Adrenal gland (tissue), 5 donors: ENCODE results near the gene FURIN.

Experiments
- POLR2A ChIP-seq, 2 donors: fragments of 450-650 bp; IDR thresholded peaks; one replicate each; pipeline ENCODE4 v1.6.1; 2017; ENCODE audit warnings: antibody characterized with exemption in 2 of 2, mild to moderate bottlenecking in 2 of 2, moderate library complexity in 1 of 2
- TF ChIP-seq, protein P1 (sequence below), 6 experiments: fragments of 450-650 bp in 4 of 6; fragments of 200-600 bp in 2 of 6; sonication (generic) in 1 of 6; IDR thresholded peaks; 1 replicate in 5 of 6; 2 replicates in 1 of 6; pipeline versions ENCODE4 v1.5.1 to v1.8.0; 2016 to 2021; ENCODE audit warnings: antibody characterized with exemption in 6 of 6, mild to moderate bottlenecking in 2 of 6, moderate library complexity in 1 of 6
- donor health status: DM: no; HTN: no; CAD: no.

DNA sequence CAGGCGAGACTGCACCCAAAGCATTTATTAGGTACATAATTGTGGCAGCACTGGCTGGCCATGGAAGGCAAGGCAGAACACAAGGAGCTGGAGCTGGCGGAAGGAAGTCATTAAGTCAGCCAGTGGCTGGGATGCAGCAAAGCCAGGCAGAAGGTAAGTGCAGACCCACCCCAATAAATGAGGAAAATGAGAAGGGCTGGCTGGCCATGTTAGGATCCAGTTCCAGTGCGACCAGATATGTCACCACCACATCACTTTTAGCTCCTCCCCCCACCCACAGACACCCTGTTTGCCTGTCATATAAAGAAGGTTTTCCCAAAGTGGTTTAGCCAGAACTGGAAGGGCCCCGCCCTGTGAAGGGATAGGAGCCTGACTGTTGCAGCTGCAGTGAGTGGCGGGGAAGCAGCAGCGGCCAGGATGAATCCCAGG lies at the start of gene FURIN:
- TF ChIP-seq, protein P1, sequence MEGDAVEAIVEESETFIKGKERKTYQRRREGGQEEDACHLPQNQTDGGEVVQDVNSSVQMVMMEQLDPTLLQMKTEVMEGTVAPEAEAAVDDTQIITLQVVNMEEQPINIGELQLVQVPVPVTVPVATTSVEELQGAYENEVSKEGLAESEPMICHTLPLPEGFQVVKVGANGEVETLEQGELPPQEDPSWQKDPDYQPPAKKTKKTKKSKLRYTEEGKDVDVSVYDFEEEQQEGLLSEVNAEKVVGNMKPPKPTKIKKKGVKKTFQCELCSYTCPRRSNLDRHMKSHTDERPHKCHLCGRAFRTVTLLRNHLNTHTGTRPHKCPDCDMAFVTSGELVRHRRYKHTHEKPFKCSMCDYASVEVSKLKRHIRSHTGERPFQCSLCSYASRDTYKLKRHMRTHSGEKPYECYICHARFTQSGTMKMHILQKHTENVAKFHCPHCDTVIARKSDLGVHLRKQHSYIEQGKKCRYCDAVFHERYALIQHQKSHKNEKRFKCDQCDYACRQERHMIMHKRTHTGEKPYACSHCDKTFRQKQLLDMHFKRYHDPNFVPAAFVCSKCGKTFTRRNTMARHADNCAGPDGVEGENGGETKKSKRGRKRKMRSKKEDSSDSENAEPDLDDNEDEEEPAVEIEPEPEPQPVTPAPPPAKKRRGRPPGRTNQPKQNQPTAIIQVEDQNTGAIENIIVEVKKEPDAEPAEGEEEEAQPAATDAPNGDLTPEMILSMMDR (IDR thresholded peaks at IDR 0.05), result no peak
- TF ChIP-seq POLR2A (IDR thresholded peaks at IDR 0.05), result no peak
